Esophagus mucosa (tissue), 1 donor: ENCODE data around the gene ANKRD44. TPM values are rescaled to one million over a fixed set of nuclear protein-coding genes. Genes with fewer than 3 reads are reported as not detected.

Experiments used
- ATAC-seq: fragments of 200-7000 bp; cut with Tn5 transposase; one replicate; pipeline ENCODE4 v1.9.1; 2020
- total RNA-seq: library from RNA; stranded (reverse); gene quantifications from one replicate; pipeline ENCODE4 v1.2.4, GENCODE V29; 2023
- donor health status: DM: yes; HTN: yes; CAD: no.

The ANKRD44 gene
- total RNA-seq, 1 donor from 2014 or later: 6.8 TPM

DNA sequence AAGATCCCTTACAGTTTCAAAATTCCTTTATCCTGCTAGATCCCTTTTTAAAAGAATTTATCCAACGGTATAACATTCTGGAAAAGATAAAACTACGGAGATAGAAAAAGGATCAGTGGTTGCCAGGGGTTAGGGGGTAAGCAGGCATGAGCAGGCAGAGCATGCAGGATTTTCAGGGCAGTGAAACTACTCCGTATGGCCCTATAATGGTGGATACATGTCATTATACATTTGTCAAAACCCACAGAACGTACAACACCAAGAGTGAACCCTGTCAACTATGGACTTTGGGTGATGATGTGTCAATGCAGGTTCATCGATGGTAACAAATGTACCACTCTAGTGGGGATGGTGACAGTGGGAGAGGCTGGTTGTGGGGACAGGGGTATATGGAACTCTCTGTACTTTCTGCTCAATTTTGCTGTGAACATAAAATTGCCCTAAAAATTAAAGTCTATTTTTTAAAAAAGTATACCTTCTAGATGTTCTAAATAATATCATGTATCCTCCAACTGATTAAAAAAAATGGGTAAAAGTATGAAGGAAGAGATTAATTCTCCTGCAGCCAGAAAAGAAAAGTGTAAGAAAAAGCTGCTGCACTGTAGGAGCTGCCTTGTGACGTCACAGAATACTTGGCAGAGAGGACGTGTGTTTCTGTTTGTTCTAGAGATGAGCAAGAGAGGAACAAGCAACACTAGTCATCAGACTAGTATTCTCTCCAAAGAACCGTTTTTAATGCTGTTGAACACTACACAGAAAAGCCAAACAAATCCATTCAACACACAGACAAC is 23.6 kb downstream of the ANKRD44 start:
- ATAC-seq: peak; percentile 91

DNA sequence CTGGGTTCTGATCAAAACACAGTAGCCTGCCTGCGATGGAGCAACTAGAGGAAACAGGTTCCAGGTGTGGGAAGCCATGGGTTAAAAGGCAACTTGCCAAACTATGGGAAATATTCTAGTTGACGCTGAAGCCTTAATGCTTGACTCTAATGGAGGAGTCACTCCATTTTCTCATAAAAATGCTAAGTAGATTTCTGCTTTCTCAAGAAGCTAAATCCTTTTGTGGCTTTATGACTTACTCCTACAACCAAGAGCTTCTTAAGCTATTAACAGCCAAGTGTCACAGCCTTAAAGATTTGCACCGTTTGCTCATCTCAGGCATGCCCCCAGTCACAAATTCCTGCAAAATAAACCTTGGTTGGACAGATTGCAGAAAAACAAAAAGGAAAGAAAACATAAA is 25.2 kb downstream of the ANKRD44 start:
- ATAC-seq: no peak

DNA sequence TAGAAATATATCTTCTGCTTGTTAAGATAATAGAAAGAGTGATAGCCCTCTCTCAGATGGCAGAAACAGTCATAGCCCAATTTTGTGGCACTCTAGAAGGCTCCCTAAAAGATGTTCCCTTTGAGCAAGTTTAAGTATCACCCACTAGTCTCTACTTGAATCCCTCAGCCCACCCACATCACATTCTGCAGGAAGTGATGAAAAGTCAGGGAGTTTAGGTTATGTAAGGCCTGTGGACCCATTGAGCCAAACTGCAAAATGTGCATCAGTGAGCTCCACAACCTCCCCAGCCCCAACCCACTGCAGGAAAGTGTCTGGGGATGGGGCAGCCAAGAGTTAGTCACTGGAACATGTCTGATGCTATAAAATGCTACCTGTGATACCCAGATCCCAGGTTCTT is 25.6 kb downstream of the ANKRD44 start:
- no peak for ATAC-seq

DNA sequence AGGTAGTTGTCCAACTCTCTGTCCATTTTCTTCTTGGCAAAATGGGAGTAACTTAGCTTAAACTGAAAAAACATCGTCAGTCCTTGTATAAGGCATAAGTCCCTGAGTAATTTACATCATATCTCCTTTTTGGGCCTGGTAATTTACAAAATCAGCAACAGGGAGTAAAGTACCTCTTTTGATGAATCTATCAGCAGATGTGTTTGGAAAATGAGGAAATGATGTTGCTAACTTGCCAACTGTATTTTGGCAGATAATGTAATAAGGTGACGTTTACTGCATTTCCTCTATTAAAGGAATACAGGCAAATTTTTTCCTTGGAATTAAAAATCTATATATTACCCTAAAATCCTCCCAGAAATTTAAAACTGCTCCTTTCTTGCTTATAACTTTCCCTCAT is 29.2 kb downstream of the ANKRD44 start:
- no peak for ATAC-seq

DNA sequence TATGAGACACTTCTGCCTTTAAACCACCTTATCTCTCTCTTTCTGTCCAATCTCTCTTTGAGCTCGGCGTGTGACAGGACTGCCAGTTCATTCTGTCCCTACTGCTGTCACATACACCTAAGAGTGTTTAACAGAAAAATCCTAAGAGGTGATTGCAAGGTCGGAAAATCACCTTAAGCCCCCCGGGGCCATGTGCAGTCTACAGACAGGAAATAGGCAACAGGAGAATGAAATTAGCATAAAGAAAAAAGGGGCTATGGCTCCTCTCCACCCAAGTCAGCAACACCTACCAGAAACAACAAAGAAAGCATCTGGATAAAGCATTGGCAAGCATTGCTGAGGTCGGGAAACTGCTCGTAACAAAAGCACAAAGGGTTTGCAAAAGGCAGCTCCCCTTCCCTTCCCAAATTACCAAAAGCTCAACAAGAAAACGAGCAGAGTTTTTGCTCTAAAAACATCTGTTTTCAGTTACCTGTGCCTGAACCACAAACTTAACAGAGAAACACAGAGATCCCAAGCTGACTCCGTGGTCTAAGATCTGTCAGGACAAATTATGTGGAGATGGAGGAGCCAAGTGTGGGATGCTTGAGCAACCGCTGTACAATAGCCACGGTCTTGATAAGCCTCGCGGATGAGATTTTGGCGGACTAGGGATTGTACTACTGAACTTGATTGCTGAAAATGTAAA is 30.4 kb downstream of the ANKRD44 start:
- no peak for ATAC-seq

DNA sequence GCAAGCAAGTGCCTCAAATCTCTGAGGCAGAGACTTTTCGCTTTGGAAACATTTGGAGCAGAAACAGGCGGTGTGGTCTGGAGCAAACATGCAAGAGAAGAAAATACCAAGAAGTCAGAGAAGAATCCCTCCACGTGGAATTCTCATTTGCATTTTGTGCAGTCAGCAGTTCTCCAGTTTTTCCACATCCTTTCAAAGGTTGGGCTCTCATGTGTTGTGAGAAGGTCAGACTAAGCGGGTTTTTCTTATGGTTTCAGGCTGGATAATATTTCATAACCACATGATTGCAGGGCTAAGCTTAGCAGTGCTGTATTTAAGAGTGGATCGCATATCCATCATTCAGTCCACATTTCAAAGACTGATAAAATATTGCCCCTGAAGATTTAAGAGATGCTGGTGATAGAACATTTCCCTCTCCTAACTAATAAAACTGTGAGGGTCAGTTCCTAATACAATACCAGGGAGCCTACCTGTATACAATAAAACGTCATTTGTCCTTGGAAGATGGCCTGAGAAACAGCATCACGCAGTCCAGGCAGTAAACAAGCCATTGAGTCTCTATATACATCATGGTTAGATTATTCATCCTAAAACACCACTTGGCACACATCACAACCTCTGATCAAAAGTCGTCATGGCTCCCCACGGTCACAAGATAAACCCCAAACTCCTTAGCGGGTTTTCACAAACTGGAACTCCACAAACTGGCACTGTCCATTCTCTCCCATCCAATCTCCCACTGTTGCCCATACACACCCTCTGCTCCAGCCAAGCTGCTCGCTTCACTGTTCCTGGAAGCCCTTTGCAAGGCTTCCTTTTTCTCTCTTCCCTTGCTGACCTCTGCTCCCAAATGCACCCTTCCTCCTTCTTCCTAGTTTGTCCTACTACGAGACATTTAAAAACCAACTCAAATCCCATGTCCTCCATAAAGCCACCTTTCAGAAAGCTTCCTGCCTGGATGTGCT is 31.5 kb downstream of the ANKRD44 start:
- ATAC-seq: no peak

DNA sequence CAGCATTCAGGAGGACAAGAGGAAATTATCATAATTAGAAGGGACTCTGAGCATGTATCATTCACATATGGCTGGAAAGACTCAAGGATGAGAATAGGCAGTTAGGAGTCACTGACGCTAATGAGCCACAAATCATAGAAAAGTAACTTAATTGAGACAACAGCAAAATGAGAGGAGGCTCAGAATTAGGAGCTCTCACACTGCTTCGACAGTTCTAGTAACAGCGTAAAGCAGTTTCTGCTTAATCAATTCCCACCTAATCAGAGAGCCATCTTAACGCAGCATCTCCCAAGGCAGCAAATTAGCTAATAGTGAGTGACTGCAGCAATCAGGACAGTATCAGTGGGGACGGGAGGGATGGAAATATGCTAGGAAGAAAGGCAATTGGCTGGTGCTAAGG is 32.8 kb downstream of the ANKRD44 start:
- ATAC-seq: no peak

DNA sequence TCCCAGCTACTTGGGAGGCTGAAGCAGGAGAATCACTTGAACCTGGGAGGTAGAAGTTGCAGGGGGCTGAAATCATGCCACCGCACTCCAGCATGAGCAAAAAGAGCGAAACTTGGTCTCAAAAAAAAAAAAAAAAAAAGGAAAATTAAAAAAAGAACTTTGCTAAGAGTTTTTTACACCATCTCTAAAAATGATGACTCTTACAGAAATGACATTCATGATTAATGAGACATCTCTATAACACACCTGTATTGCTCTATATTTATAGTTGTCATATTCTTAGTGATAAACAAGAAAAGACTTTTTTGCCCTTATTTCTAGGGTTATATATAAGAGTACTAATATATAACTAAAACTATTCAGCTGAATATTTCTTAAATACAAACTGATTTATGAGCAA is 34.4 kb downstream of the ANKRD44 start:
- ATAC-seq: no peak

DNA sequence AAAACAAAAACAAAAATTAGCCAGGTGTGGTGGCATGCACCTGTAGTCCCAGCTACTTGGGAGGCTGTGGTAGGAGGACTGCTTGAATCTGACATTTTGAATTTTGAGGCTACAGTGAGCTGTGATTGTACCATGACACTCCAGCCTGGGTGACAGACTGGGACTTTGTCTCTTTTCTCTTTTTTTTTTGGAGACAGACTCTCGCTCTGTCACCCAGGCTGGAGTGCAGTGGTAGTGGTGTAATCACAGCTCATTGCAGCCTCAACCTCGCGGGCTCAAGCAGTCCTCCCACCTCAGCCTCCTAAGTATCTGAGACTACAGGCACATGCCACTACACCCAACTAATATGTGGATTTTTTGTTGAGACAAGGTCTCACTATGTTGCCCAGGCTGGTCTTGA is 35.6 kb downstream of the ANKRD44 start:
- no peak for ATAC-seq

DNA sequence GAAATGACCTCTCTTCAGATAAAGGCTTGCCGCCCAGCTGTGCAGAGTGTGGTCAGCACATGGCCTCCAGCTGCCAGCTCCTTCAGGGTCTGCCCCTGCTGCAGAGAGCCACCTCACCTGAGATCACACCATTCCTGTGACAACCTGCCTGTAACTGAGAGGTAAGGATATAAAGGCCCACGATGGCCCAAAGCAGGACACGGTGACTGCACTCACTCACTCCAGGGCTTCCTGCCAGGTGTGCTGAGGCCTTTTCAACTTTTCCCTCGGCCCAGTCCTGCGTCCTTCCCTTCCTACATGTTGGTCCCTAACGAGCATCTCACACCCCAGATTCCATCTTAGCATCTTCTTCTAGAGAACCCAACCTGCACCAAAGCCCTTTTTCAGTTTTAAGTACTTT is 36.2 kb downstream of the ANKRD44 start:
- no peak for ATAC-seq

DNA sequence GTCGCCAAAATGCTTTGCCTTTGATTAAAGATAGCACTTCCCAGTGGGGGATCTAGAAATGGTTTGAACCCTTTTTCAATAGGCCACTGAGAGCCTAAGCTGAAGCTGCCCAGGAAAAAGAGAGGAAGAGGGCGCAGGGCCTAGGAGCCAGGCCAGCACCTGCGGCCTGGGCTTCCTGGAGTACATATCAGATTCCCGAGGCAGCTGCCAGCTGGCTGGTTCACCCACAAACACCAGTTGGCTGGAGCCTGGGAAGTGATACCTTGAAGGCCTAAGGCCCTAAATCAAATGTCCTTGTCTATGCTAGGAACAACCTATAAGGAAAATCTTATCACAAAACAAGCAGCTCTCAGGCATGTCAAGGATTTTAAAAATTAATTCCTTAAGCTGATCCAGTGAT is 37.1 kb downstream of the ANKRD44 start:
- no peak for ATAC-seq

DNA sequence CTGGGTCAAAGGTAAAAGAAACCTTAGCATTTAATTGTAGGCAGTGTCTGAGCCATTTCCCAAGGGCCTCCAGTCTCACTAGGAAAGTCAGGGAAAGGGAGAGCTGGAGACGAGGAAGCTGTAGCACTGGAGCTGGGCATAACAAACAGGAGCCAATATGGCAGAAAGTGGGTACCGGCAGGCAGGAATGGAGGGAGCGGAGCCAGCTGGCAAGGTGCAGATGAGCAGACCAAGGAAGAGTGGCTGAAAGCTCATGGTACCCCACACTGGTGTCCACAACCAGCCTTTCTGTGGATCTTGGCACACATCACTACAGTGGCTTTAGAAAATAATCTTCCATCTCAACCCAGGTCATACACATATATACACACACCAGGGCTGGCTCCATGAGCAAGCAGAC is 40.0 kb downstream of the ANKRD44 start:
- no peak for ATAC-seq

DNA sequence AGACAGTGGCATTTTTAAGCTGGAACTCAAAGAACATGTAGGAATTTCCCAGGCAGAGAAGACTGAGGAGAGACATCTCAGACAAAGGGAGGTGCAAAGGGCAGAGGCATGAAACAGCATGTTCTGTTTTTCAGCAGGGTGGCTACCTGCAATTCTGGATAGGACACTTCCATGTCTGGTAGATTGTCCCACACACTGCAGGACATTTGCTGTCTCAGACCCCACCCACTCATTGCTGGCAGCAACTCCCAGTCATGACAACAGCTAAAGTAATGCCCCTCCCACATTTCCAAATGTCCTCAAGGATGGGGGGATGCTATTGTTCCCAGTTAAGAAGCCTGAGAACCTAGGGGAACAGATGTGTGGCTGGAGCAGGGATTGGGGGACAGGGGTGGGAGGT is 40.8 kb downstream of the ANKRD44 start:
- ATAC-seq: peak; percentile 55

DNA sequence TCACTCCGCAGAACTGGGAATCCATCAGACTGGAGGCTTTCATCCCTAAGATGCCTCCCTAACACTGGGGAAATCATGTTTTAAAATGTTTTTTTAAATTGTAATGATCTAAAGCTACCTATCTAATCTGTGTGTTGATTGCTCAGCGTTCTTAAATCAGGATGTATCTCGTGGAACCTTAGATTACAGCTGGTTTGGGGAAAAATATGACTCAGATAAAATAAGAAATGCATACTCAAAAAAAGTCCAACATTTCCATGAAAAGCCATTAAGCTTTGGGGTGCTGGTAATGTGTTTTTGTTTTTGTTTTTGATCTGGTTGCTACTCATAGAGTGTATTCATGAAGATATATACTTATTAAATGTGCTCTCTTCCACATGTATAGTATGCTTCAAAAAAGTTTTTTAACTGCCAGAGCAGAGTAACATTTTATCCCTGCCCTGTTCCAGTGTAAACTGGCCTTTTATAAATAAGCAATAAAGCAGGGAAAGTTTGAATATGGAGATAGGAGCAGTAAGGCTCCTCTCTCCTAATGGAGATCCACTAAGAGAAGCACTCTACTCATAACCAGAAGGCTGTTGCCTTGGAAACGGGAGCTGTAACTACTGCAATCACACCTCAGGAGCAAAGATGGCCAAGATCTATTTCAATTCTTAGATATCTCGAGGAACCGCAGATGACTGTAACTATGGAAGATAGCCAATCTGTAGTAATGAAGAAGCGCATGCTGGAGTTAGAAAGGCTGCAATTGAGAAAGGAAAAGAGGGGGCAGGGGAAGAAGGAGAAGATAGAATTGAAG is 41.6 kb downstream of the ANKRD44 start:
- no peak for ATAC-seq

DNA sequence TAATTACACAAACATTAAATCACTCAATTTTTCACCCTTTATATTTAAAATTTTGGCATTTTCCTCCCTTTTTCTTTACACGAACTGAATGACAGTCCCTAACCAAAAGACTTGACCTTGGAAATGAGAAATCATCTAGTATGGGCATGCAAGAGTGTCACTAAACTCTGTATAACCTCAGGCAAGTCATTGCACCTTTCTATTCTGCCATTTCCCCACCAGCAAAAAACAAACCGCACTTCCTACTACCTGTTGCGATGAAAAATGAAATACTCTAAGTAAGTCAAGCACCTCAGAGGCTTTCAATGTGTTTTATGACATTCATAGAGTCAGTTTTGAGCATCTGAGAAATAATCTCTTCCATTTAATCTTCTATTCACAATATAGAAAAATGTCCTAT is 44.1 kb downstream of the ANKRD44 start:
- ATAC-seq: no peak

DNA sequence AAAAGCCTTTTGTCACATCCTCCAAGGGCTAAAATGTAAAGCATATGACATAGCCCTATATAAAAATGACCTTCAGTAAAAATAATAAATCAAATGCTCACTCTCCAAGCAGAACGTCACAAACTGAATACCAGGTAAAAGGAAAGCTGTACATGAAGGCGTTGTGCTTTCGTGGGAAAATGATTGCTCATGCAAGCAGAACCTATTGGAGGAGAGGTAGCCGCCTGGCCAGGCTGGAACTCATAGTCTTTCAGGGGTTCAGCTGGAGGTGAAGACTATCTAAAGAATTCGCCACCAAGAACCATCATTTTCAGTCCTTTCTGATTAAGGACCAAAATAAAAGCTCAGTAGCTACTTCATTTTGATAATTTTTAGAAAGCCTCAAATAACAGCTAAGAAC is 44.7 kb downstream of the ANKRD44 start:
- ATAC-seq: no peak

DNA sequence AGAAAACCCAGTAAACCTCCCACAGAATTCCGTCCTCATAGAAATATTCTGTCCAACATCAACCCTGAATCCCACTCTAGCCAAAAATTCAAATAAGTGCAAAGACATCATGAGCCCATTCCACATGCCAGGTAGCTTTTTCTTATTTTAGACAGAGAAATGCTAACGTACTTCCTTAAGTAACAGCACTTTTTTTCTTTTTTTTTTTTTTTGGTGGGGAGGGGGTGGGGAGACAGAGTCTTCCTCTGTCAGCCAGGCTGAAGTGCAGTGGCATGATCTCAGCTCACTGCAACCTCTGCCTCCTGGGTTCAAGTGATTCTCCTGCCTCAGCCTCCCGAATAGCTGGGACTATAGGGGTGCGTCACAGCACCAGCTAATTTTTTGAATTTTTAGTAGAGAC is 45.5 kb downstream of the ANKRD44 start:
- no peak for ATAC-seq

DNA sequence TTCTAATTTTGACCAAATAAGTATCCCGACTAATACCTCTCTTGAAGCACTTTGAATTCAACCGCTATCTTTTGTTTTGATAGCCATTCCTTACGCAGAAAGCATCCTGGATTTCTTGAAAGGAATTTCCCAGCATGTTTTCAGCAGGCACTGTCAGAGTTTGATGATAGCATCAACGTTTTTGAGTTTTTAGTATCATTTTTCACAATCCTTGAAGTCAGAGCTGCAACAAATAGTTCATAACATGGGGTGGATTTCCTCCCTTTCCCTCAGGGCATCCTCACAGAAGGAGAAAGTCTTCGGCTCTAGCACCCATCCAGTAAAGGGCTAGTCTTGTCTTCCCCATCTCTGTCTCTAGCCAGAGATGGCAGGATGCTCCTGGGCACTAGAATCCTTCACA is 46.2 kb downstream of the ANKRD44 start:
- no peak for ATAC-seq

DNA sequence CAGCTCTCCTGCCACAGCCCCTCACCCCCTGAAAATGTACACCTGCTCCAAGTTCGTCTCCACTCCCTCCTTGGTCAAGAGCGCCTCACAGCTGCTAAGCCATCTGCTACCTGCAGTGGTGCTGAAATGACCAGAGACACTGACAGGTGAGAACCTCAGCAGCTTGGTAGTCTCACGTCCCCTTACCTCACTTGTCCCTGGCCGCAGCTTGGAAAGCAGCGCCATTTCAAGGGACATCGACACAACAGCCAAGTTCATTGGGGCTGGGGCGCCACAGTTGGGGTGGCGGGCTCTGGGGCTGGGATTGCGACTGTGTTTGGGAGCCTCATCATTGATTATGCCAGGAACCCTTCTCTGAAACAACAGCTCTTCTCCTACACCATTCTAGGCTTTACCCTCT is 47.5 kb downstream of the ANKRD44 start:
- no peak for ATAC-seq

DNA sequence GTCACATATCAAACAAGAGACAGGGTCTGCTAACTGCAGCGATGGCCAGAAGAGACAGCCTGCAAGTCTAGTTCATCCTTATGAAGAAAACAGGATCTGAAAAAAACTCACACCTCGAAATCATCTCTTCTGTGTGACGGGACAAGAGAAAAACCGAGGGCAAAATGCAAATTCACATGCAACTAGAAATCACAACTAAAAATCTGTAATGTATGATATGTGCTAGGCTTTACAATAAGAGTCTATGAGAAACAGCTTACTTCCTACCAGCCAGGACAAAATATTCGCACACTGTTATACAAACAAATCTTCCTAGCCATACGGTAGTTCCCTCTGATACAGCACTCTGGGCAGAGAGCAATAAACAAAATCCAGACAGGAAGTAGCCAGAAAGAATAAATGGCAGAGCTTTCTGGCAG is 48.8 kb downstream of the ANKRD44 start:
- ATAC-seq: no peak

DNA sequence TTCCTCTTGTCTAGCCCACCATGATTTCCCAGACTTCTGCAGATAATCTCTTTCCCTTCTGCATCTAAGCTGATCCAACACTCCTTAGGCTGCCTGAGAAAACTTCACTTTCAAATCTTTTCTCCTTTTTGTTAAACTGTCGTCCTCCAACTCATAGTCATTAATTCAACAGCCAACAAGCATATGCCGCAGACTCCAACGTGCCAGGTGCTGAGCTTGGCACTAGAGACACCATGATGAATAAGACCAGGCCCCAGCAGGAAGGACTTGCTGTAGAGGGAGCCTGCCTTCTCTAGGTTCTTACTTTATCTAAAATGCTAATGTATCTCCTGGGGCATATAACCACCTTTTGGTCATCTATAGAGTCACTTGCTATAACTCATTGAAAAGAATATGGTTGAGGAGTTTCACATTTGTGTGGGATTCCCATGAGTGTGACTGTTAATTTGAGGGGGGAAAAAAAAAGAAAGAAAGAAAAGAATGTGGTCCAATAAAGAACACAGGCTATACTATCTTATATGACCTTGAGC is 51.0 kb downstream of the ANKRD44 start:
- ATAC-seq: no peak

DNA sequence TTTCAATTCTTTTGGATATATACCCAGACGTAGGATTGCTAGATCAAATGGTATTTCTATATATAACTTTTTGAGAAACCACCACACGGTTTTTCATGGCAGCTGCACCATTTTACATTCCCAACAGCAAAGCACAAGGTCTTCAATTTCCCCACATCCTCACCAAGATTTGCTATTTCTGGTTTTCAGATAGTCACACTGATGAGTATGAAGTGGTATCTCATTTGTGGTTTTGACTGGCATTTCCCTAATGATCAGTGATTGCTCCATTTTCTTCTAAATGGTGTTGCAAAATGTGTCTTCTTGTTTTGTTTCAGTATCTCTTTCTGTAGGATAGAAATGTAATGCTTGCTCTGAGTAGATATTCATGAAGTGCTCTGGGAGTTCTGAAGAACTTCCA is 52.0 kb downstream of the ANKRD44 start:
- ATAC-seq: no peak
